Liver (tissue), 3 donors: ENCODE data around the gene ZGRF1.

ENCODE experiments used
- EGR1 ChIP-seq, 2 donors: IDR thresholded peaks; 2 replicates each; pipeline ENCODE4 v1.6.1; 2016 to 2018; ENCODE audit warnings: antibody characterized with exemption in 2 of 2, low read depth in 2 of 2
- GABPA ChIP-seq, 2 donors: IDR thresholded peaks in 1 of 2; conservative IDR thresholded peaks in 1 of 2; 2 replicates each; pipeline ENCODE4 v1.6.1; 2016; ENCODE audit warnings: antibody characterized with exemption in 2 of 2, mild to moderate bottlenecking in 1 of 2, moderate library complexity in 1 of 2
- HNF4A ChIP-seq, 2 donors: conservative IDR thresholded peaks; 2 replicates each; pipeline ENCODE4 v1.6.1; 2016; ENCODE audit warnings: antibody characterized with exemption in 2 of 2, mild to moderate bottlenecking in 2 of 2
- JUND ChIP-seq, 2 donors: IDR thresholded peaks; 2 replicates each; pipeline ENCODE4 v1.6.1; 2016; ENCODE audit warnings: antibody characterized with exemption in 2 of 2
- RAD21 ChIP-seq, 2 donors: IDR thresholded peaks; 2 replicates each; pipeline ENCODE4 v1.6.1; 2016; ENCODE audit warnings: antibody characterized with exemption in 2 of 2, mild to moderate bottlenecking in 2 of 2
- RXRA ChIP-seq, 2 donors: IDR thresholded peaks; 2 replicates each; pipeline ENCODE4 v1.6.1; 2017 to 2018; ENCODE audit warnings: antibody characterized with exemption in 2 of 2, mild to moderate bottlenecking in 1 of 2
- TAF1 ChIP-seq: conservative IDR thresholded peaks from 2 replicates; pipeline ENCODE4 v1.6.1; 2016; ENCODE audit warnings: antibody characterized with exemption, mild to moderate bottlenecking
- YY1 ChIP-seq: IDR thresholded peaks from 2 replicates; pipeline ENCODE4 v1.6.1; 2016; ENCODE audit warnings: antibody characterized with exemption, mild to moderate bottlenecking
- TF ChIP-seq, protein P1 (sequence below): fragments of 150-350 bp; IDR thresholded peaks from 2 replicates; pipeline ENCODE4 v1.5.1; 2017; ENCODE audit warnings: improper control_type of control experiment, low read depth, low read length; ENCODE audit not compliant: missing input control
- TF ChIP-seq, protein P2 (sequence below): IDR thresholded peaks from 2 replicates; pipeline ENCODE4 v1.6.1; 2016; ENCODE audit warnings: antibody characterized with exemption, mild to moderate bottlenecking
- TF ChIP-seq, protein P3 (sequence below): IDR thresholded peaks from 2 replicates; pipeline ENCODE4 v1.6.1; 2016; ENCODE audit warnings: antibody characterized with exemption
- TF ChIP-seq, protein P4 (sequence below): IDR thresholded peaks from 2 replicates; pipeline ENCODE4 v1.6.1; 2016; ENCODE audit warnings: antibody characterized with exemption
- donor health status: healthy.
- donor health status: healthy.

DNA sequence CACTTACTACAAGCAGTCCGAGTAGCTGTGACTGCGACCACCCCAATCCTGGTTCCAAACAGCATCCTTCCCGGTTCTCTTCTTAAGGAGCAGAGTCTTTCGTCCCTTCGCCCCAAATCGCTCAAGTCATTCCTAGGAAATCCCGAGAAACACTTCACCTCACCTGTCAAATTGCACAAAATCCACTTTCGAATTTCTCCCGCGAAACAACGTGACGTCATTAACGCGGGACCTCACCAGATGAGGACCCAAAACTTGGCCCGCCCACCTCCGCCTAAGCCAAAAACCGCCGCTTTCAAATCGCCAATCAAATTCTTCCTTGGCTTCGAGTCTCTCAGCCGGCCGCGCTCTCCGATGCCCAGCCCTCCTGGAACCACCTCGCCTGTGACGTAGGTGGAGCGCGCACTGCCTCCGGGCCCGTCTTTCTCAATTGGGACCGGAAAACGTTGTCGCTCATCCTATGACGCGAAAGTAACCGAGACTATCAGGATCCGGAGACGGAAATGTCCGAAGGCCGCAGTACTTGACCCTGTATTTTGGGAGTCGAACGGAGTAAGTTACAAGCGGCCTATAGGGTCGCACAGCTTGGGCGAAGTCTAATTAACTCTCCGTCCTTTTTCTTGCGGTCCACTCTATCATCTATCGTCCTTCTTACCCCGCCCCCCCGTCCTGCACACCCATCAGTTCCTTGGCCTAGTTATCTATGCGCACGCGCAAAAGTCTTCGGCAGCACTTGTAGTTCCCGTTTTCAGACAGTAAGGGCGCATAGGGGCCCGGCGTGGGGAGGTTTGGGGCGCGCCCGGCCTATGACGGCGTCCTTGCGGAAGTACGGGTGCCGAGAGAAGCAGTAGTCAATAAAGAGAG is at the start of gene ZGRF1, which contains the start of gene LARP7:
- TF ChIP-seq, protein P1, sequence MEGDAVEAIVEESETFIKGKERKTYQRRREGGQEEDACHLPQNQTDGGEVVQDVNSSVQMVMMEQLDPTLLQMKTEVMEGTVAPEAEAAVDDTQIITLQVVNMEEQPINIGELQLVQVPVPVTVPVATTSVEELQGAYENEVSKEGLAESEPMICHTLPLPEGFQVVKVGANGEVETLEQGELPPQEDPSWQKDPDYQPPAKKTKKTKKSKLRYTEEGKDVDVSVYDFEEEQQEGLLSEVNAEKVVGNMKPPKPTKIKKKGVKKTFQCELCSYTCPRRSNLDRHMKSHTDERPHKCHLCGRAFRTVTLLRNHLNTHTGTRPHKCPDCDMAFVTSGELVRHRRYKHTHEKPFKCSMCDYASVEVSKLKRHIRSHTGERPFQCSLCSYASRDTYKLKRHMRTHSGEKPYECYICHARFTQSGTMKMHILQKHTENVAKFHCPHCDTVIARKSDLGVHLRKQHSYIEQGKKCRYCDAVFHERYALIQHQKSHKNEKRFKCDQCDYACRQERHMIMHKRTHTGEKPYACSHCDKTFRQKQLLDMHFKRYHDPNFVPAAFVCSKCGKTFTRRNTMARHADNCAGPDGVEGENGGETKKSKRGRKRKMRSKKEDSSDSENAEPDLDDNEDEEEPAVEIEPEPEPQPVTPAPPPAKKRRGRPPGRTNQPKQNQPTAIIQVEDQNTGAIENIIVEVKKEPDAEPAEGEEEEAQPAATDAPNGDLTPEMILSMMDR = peak; percentile 97
- TF ChIP-seq, protein P2, sequence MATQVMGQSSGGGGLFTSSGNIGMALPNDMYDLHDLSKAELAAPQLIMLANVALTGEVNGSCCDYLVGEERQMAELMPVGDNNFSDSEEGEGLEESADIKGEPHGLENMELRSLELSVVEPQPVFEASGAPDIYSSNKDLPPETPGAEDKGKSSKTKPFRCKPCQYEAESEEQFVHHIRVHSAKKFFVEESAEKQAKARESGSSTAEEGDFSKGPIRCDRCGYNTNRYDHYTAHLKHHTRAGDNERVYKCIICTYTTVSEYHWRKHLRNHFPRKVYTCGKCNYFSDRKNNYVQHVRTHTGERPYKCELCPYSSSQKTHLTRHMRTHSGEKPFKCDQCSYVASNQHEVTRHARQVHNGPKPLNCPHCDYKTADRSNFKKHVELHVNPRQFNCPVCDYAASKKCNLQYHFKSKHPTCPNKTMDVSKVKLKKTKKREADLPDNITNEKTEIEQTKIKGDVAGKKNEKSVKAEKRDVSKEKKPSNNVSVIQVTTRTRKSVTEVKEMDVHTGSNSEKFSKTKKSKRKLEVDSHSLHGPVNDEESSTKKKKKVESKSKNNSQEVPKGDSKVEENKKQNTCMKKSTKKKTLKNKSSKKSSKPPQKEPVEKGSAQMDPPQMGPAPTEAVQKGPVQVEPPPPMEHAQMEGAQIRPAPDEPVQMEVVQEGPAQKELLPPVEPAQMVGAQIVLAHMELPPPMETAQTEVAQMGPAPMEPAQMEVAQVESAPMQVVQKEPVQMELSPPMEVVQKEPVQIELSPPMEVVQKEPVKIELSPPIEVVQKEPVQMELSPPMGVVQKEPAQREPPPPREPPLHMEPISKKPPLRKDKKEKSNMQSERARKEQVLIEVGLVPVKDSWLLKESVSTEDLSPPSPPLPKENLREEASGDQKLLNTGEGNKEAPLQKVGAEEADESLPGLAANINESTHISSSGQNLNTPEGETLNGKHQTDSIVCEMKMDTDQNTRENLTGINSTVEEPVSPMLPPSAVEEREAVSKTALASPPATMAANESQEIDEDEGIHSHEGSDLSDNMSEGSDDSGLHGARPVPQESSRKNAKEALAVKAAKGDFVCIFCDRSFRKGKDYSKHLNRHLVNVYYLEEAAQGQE = no peak
- TF ChIP-seq TAF1 (no peak), JUND (IDR thresholded peaks at IDR 0.05) (peak; percentile 21 to 38), RAD21 (IDR thresholded peaks at IDR 0.05) (peak; percentile 46 to 55), HNF4A (conservative IDR thresholded peaks at IDR 0.05) (peak; percentile 11 to 19), EGR1 (IDR thresholded peaks at IDR 0.05; ENCODE audit: low read depth in 2 of 2) (peak; percentile 25 to 37), YY1 (peak; percentile 89), GABPA (IDR thresholded peaks at IDR 0.05 in 1 of 2, conservative IDR thresholded peaks at IDR 0.05 in 1 of 2) (peak; percentile 70 to 93), RXRA (IDR thresholded peaks at IDR 0.05) (peak; percentile 19 to 49)
- TF ChIP-seq, protein P3, sequence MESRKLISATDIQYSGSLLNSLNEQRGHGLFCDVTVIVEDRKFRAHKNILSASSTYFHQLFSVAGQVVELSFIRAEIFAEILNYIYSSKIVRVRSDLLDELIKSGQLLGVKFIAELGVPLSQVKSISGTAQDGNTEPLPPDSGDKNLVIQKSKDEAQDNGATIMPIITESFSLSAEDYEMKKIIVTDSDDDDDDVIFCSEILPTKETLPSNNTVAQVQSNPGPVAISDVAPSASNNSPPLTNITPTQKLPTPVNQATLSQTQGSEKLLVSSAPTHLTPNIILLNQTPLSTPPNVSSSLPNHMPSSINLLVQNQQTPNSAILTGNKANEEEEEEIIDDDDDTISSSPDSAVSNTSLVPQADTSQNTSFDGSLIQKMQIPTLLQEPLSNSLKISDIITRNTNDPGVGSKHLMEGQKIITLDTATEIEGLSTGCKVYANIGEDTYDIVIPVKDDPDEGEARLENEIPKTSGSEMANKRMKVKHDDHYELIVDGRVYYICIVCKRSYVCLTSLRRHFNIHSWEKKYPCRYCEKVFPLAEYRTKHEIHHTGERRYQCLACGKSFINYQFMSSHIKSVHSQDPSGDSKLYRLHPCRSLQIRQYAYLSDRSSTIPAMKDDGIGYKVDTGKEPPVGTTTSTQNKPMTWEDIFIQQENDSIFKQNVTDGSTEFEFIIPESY = peak; percentile 95
- TF ChIP-seq, protein P4, sequence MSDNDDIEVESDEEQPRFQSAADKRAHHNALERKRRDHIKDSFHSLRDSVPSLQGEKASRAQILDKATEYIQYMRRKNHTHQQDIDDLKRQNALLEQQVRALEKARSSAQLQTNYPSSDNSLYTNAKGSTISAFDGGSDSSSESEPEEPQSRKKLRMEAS = peak; percentile 75
